ENCODE results near the gene CNFN.

DNA sequence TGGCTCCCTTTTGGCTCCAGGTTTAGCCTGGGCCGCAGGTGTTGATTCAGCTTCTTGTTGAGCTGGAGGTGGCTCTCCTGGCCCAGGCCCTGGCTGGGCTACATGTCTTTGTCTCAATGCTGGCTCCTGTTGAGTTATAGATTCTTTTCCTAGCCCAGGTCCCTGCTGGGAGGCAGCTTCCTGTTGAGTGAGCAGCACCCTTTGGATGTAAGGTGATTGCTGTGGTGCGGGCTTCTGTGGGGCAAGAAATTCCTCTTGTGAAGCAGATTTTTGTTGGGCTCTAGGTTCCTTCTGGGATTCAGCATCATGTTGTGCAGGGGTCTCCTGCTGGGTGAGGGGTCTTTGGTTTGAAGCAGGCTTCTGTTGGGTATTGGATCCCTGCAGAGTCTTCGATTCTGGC, 36.5 kb upstream of the CNFN start:
- TF ChIP-seq, protein P1, sequence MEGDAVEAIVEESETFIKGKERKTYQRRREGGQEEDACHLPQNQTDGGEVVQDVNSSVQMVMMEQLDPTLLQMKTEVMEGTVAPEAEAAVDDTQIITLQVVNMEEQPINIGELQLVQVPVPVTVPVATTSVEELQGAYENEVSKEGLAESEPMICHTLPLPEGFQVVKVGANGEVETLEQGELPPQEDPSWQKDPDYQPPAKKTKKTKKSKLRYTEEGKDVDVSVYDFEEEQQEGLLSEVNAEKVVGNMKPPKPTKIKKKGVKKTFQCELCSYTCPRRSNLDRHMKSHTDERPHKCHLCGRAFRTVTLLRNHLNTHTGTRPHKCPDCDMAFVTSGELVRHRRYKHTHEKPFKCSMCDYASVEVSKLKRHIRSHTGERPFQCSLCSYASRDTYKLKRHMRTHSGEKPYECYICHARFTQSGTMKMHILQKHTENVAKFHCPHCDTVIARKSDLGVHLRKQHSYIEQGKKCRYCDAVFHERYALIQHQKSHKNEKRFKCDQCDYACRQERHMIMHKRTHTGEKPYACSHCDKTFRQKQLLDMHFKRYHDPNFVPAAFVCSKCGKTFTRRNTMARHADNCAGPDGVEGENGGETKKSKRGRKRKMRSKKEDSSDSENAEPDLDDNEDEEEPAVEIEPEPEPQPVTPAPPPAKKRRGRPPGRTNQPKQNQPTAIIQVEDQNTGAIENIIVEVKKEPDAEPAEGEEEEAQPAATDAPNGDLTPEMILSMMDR (conservative IDR thresholded peaks at IDR 0.05; ENCODE audit: low read length): no peak
- no peak for TF ChIP-seq EZH2phosphoT487 (IDR thresholded peaks at IDR 0.05; ENCODE audit: borderline replicate concordance, low read depth, low read length)
